ENCODE measurements around the gene CRLF1.

CRLF1 gene

GRCh38 chr19:18636183-18636968 lies 29.8 kb upstream of the CRLF1 start:
- peak; percentile 99 for DNase-seq

GRCh38 chr19:18635831-18636182 lies 29.2 kb upstream of the CRLF1 start:
- DNase-seq = no peak

GRCh38 chr19:18634612-18635297 lies 28.2 kb upstream of the CRLF1 start:
- DNase-seq = no peak

GRCh38 chr19:18633321-18633720 lies 26.7 kb upstream of the CRLF1 start:
- DNase-seq = no peak

GRCh38 chr19:18629166-18630088 lies 22.8 kb upstream of the CRLF1 start:
- no peak for DNase-seq

GRCh38 chr19:18626906-18627305 lies 20.3 kb upstream of the CRLF1 start:
- DNase-seq = no peak

- DNase-seq = no peak
Measured at GRCh38 chr19:18620902-18621301, 14.3 kb upstream of the CRLF1 start.

GRCh38 chr19:18620311-18620710 lies 13.7 kb upstream of the CRLF1 start:
- no peak for DNase-seq

GRCh38 chr19:18618236-18618635 lies 11.6 kb upstream of the CRLF1 start:
- no peak for DNase-seq

- no peak for DNase-seq
Measured at GRCh38 chr19:18617562-18617961, 11.0 kb upstream of the CRLF1 start.

- no peak for DNase-seq
Measured at GRCh38 chr19:18616023-18616422, 9.4 kb upstream of the CRLF1 start.

- no peak for DNase-seq
Measured at GRCh38 chr19:18613589-18614234, 7.1 kb upstream of the CRLF1 start.

GRCh38 chr19:18612772-18613588 lies 6.4 kb upstream of the CRLF1 start, which contains the start of gene TMEM59L:
TMEM59L (plus strand) TSS chr19:18612870; CDS start chr19:18612959, 89 bp downstream.
- DNase-seq = no peak

- no peak for DNase-seq
Measured at GRCh38 chr19:18612051-18612771, 5.6 kb upstream of the CRLF1 start.

GRCh38 chr19:18611327-18612050 lies 4.9 kb upstream of the CRLF1 start:
- no peak for DNase-seq

- no peak for DNase-seq
Measured at GRCh38 chr19:18610556-18611326, 4.1 kb upstream of the CRLF1 start.

- no peak for DNase-seq
Measured at GRCh38 chr19:18610245-18610555, 3.6 kb upstream of the CRLF1 start.

GRCh38 chr19:18609717-18610051 lies 3.1 kb upstream of the CRLF1 start:
- DNase-seq = no peak

GRCh38 chr19:18608805-18609716 lies 2.5 kb upstream of the CRLF1 start:
- DNase-seq = no peak

Data from activated CD4-positive, alpha-beta T cell treated with anti-CD3 and anti-CD28 coated beads, Interleukin-2, Interleukin-6, amounts not matched to agents 100 ng/mL and 50 ng/mL, durations not matched to agents 16 hours and 8 hours (primary cell).